Spleen (tissue), 11 donors: ENCODE measurements around the gene JARID2. TPM values are rescaled to one million over a fixed set of nuclear protein-coding genes. Genes with fewer than 3 reads are reported as not detected.
"Not testable (repeated sequence)": the region's sequence is repeated elsewhere in the genome, so short reads cannot be mapped to it uniquely, and the experiment has no call there.

Source experiments
- DNase-seq: peaks from one replicate; pipeline ENCODE4 v3.0.0-alpha.2; 2020
- H3K27ac ChIP-seq, 8 donors: fragments of 200-600 bp; sonication (generic) in 7 of 8; 1 replicate in 4 of 8; 2 replicates in 4 of 8; pipeline versions ENCODE4 v1.5.0 to v1.8.0; 2016 to 2021; ENCODE audit warnings: inconsistent platforms in 4 of 8, mild to moderate bottlenecking in 4 of 8, moderate library complexity in 1 of 8
- H3K27me3 ChIP-seq, 7 donors: fragments of 200-600 bp; sonication (generic) in 6 of 7; replicated peaks in 1 of 7; 1 replicate in 4 of 7; 2 replicates in 3 of 7; pipeline versions ENCODE4 v1.5.0 to v1.8.0; 2016 to 2021; ENCODE audit warnings: inconsistent platforms in 3 of 7, mild to moderate bottlenecking in 1 of 7
- H3K36me3 ChIP-seq, 6 donors: fragments of 200-600 bp; sonication (generic) in 5 of 6; 1 replicate in 4 of 6; 2 replicates in 2 of 6; pipeline versions ENCODE4 v1.5.0 to v1.8.0; 2016 to 2021; ENCODE audit warnings: inconsistent platforms in 2 of 6
- H3K4me1 ChIP-seq, 6 donors: fragments of 200-600 bp; sonication (generic) in 5 of 6; 1 replicate in 3 of 6; 2 replicates in 3 of 6; pipeline versions ENCODE4 v1.5.0 to v1.8.0; 2016 to 2021; ENCODE audit warnings: inconsistent platforms in 3 of 6
- H3K4me3 ChIP-seq, 8 donors: fragments of 200-600 bp; sonication (generic) in 7 of 8; 1 replicate in 4 of 8; 2 replicates in 4 of 8; pipeline versions ENCODE4 v1.5.0 to v1.8.0; 2016 to 2021; ENCODE audit warnings: inconsistent platforms in 4 of 8, mild to moderate bottlenecking in 4 of 8, moderate library complexity in 2 of 8
- H3K9me3 ChIP-seq, 8 donors: fragments of 200-600 bp; sonication (generic) in 7 of 8; 1 replicate in 4 of 8; 2 replicates in 4 of 8; pipeline versions ENCODE4 v1.5.0 to v1.8.0; 2016 to 2021; ENCODE audit warnings: inconsistent platforms in 4 of 8
- POLR2A ChIP-seq, 3 donors: fragments of 450-650 bp; IDR thresholded peaks; one replicate each; pipeline ENCODE4 v1.5.1; 2017; ENCODE audit warnings: antibody characterized with exemption in 3 of 3, mild to moderate bottlenecking in 1 of 3
- POLR2AphosphoS5 ChIP-seq, 3 donors: sonication (generic); formaldehyde crosslinking; IDR thresholded peaks; one replicate each; pipeline ENCODE4 v1.5.1; 2017; ENCODE audit warnings: antibody characterized with exemption in 3 of 3
- WGBS, 5 donors: extraction: QIAGEN DNeasy Blood & Tissue Kit in 3 of 5; methylation state at CpG; one replicate each; pipeline versions ENCODE4 v1.1.5 to v1.1.7; 2013 to 2018; 5-methylcytosine and 5-hydroxymethylcytosine counted together
- intact Hi-C: fragments of 100-400 bp; cut with DNase I; formaldehyde crosslinking; loops from one replicate; pipeline ENCODE4 v1.15.0; 2023; ENCODE audit warnings: low total_unique reads
- polyA plus RNA-seq, 3 donors: library from polyadenylated mRNA; stranded (reverse); fragments of 200-250 nt; gene quantifications; one replicate each; pipeline ENCODE4 v1.2.1, GENCODE V29; 2013
- total RNA-seq, 7 donors: library from RNA; depleted of rRNA in 3 of 7; stranded (reverse); fragments of >200 nt in 3 of 7; fragmentation: NEBNext Ultra II Directional in 4 of 7; extraction: Animal tissue kit (Norgen Biotek cat#: 25700) in 4 of 7; gene quantifications; one replicate each; pipeline versions ENCODE4 v1.1.0 to v1.2.1, GENCODE V29; 2016 to 2021
- TF ChIP-seq, protein P1 (sequence below), 11 experiments: fragments of 200-600 bp in 7 of 11; fragments of 450-650 bp in 4 of 11; sonication (generic) in 4 of 11; IDR thresholded peaks in 8 of 11; conservative IDR thresholded peaks in 3 of 11; 1 replicate in 7 of 11; 2 replicates in 4 of 11; pipeline versions ENCODE4 v1.4.0 to v1.8.0; 2016 to 2021; ENCODE audit warnings: antibody characterized with exemption in 11 of 11, inconsistent platforms in 4 of 11, mild to moderate bottlenecking in 1 of 11
- donor health status: healthy with polysubstance abuse.
- donor health status: DM: no; HTN: no; CAD: no; lungs with moderate emphysema.
- donor health status: DM: no; HTN: no; CAD: no.
- donor health status: Bipolar disorder and iron deficiency.
- donor health status: healthy.
- donor health status: DM: no; HTN: no; CAD: no.
- donor health status: DM: yes; HTN: yes; CAD: no.

JARID2 gene
- total and polyA plus RNA-seq, 10 donors, result 4.4 to 27.1 (median 20.6) TPM

DNA sequence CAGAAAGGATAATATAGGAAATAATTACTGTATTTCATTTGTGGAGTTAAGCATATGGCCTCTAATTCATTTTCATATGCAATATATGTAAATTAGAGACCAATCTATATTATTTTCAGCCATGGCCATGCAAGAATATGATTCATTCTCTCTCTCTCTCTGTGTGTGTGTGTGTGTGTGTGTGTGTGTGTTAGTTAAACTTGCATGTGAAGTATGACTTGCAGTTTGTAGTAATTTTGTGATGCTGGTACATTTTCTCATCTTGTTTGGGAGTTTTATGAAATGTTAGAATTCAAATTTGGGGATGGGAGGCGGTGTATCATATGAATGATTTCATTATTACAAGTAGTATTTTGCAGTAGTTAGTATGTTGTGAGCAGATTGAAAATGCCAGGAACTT, 74.8 kb downstream of the JARID2 start:
- TF ChIP-seq, protein P1, sequence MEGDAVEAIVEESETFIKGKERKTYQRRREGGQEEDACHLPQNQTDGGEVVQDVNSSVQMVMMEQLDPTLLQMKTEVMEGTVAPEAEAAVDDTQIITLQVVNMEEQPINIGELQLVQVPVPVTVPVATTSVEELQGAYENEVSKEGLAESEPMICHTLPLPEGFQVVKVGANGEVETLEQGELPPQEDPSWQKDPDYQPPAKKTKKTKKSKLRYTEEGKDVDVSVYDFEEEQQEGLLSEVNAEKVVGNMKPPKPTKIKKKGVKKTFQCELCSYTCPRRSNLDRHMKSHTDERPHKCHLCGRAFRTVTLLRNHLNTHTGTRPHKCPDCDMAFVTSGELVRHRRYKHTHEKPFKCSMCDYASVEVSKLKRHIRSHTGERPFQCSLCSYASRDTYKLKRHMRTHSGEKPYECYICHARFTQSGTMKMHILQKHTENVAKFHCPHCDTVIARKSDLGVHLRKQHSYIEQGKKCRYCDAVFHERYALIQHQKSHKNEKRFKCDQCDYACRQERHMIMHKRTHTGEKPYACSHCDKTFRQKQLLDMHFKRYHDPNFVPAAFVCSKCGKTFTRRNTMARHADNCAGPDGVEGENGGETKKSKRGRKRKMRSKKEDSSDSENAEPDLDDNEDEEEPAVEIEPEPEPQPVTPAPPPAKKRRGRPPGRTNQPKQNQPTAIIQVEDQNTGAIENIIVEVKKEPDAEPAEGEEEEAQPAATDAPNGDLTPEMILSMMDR (IDR thresholded peaks at IDR 0.05 in 8 of 11, conservative IDR thresholded peaks at IDR 0.05 in 3 of 11), result no peak
- TF ChIP-seq POLR2AphosphoS5 (IDR thresholded peaks at IDR 0.05), result no peak
- TF ChIP-seq POLR2A (IDR thresholded peaks at IDR 0.05), result no peak
- Histone ChIP-seq H3K4me1 (peaks cover 5 to 98% (median 53%) of the 10 kb centered on the region in 6 donors), H3K4me3 (no peak overlapping the region)

DNA sequence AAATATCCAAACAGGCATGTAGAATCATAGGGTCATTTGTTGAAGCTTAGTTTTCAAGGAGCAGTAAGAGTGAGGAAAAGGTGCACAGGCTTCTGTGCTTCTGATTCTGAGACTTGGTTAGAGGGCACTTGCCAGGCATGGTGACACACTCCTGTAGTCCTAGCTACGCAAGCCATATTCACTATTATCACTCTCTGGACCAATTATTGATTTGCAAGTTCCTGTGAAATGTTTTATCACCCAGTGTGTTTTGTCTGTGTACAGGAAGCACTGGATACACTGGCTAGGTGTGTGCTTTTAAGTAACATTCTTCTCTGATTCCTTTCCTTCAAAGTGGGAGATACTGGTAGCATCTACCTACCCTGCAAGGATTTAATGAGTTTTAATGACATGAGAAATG, 76.3 kb downstream of the JARID2 start:
- H3K27me3 ChIP-seq, result no peaks in the 10 kb centered on the region
- H3K27ac ChIP-seq, result no peak overlapping the region
- no peak for DNase-seq
- H3K4me3 ChIP-seq, result no peak overlapping the region
- no peaks in the 10 kb centered on the region for H3K9me3 ChIP-seq
- intact Hi-C loops, result no loop called here
- WGBS, 5 donors, result 85 to 97% (median 89%) methylated on average over 1 of the region's 1 CpG
- H3K4me1 ChIP-seq, result peaks cover 18 to 98% (median 56%) of the 10 kb centered on the region in 6 donors
- no peaks in the 10 kb centered on the region for H3K36me3 ChIP-seq
- TF ChIP-seq POLR2AphosphoS5 (IDR thresholded peaks at IDR 0.05) (no peak), POLR2A (IDR thresholded peaks at IDR 0.05) (no peak)
- TF ChIP-seq, protein P1 (IDR thresholded peaks at IDR 0.05 in 8 of 11, conservative IDR thresholded peaks at IDR 0.05 in 3 of 11), result no peak

More for the DNA sequence above, 74.8 kb downstream of the JARID2 start:
- WGBS, 5 donors, result 94 to 97% (median 97%) methylated on average over 1 of the region's 1 CpG
- no peaks in the 10 kb centered on the region for H3K9me3 ChIP-seq
- DNase-seq, result no peak
- H3K27ac ChIP-seq, result no peak overlapping the region
- no peaks in the 10 kb centered on the region for H3K27me3 ChIP-seq
- H3K36me3 ChIP-seq, result no peaks in the 10 kb centered on the region
- intact Hi-C loops, result no loop called here

DNA sequence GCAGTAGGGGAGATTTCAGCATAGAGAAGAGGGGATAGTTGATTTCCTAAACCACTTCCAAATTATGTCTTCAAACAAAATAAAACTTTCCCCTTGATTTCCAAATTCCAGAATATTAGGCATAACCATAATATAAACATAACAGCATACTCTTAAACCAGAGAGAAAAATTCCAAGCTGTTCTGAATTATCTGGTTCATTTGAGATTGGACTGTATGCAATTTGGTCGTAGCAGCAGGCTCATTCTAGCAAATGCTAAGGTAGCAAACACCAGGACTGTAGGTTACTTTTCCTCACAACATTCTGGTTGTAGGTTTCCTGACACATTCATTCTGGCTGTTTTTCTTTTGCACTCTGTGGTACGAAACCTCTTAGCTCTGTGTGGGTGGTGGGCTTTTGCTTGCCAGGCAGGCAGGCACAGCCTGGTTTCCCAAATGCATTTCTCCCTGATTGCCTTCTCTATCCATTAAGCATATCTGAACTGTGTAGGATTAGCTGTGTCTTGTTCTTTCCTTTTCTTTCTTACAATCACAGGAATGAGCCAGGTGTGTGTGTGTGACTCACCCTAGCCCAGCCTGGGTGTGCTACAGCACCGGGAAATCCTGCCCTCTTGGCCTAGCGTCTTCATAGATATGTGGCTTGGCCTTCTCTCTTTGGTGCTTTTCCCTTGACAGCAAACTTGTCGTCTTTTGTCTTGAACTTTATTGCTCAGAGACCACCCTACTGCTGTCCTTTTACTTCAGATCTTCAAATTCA, 77.1 kb downstream of the JARID2 start:
- DNase-seq, result no peak
- Histone ChIP-seq H3K27me3 (no peaks in the 10 kb centered on the region), H3K9me3 (no peaks in the 10 kb centered on the region), H3K4me1 (peaks cover 20 to 98% (median 57%) of the 10 kb centered on the region in 6 donors), H3K36me3 (no peaks in the 10 kb centered on the region), H3K4me3 (no peak overlapping the region), H3K27ac (no peak overlapping the region)
- TF ChIP-seq, protein P1 (IDR thresholded peaks at IDR 0.05 in 8 of 11, conservative IDR thresholded peaks at IDR 0.05 in 3 of 11), result no peak
- TF ChIP-seq POLR2AphosphoS5 (IDR thresholded peaks at IDR 0.05) (no peak), POLR2A (IDR thresholded peaks at IDR 0.05) (no peak)
- intact Hi-C loops, result no loop called here
- WGBS, 5 donors, result 77 to 87% (median 82%) methylated on average over 5 of the region's 5 CpGs

DNA sequence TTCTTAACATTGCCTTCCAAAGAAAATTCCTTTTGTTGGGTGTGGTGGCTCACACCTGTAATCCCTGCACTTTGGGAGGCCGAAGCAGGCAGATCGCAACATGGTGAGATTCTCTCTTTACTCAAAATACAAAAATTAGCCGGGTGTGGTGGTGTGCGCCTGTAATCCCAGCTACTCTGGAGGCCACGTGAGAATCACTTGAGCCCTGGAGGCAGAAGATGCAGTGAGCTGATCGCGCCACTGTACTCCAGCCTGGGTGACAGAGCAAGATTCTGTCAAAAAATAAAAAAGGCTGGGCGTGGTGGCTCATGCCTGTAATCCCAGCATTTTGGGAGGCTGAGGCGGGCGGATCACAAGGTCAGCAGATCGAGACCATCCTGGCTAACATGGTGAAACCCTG, 77.7 kb downstream of the JARID2 start:
- H3K27me3 ChIP-seq, H3K9me3 ChIP-seq, H3K27ac ChIP-seq, H3K4me3 ChIP-seq, DNase-seq, intact Hi-C loops, H3K36me3 ChIP-seq: not testable (repeated sequence)
- peaks cover 20 to 98% (median 59%) of the 10 kb centered on the region in 6 donors for H3K4me1 ChIP-seq
- WGBS, 5 donors, result 91 to 98% (median 96%) methylated on average over 9 to 11 of the region's 11 CpGs
